Caco-2 (cell line): Measurements from ENCODE around the gene PVALB. TPM values are rescaled to one million over a fixed set of nuclear protein-coding genes. Genes with fewer than 3 reads are reported as not detected.

Experiments used
- BruUV-seq: library from RNA; stranded (reverse); fragments of 400-500 nt; replicated peaks from 2 replicates; lab custom pipeline; 2021; lab: Mats Ljungman, UMichigan
- CTCF ChIA-PET: fragments of 300-600 bp; sonication (Branson Sonifier 250); formaldehyde crosslinking; loops from one replicate; lab custom pipeline; 2022; ENCODE audit warnings: antibody characterized with exemption; lab: Charles Lee
- POLR2A ChIA-PET: fragments of 300-600 bp; sonication (Branson Sonifier 250); formaldehyde crosslinking; loops from one replicate; lab custom pipeline; 2022; ENCODE audit warnings: antibody characterized with exemption; lab: Charles Lee
- DNase-seq, 2 experiments: peaks; one replicate each; pipeline versions ENCODE4 v3.0.0 to v3.0.0-alpha.2; 2020 to 2022
- H3K27me3 ChIP-seq: replicated peaks from 2 replicates; pipeline ENCODE4 v1.6.0; 2011; ENCODE audit warnings: low read length; ENCODE audit not compliant: control insufficient read depth, insufficient read depth
- H3K36me3 ChIP-seq: 2 replicates; pipeline ENCODE4 v1.5.1; 2011; ENCODE audit warnings: low read length; ENCODE audit not compliant: control insufficient read depth, insufficient read depth
- H3K4me1 ChIP-seq: fragments of 250-450 bp; sonication (Bioruptor Pico); 2 replicates; pipeline ENCODE4 v1.5.1; 2020; ENCODE audit warnings: mild to moderate bottlenecking
- H3K4me3 ChIP-seq: 2 replicates; pipeline ENCODE4 v1.5.1; 2011; ENCODE audit warnings: low read depth, mild to moderate bottlenecking, control low read depth, low read length
- H3K9me3 ChIP-seq: fragments of 250-450 bp; sonication (Bioruptor Pico); 2 replicates; pipeline ENCODE4 v1.5.1; 2020; ENCODE audit warnings: mild to moderate bottlenecking, moderate library complexity
- H3K27ac Mint-ChIP-seq: one replicate; pipeline ENCODE4 v1.8.0; 2022; ENCODE audit warnings: mixed read lengths; ENCODE audit not compliant: unreplicated experiment
- H3K27me3 Mint-ChIP-seq: one replicate; pipeline ENCODE4 v1.8.0; 2022; ENCODE audit warnings: mixed read lengths; ENCODE audit not compliant: insufficient read depth, unreplicated experiment
- H3K36me3 Mint-ChIP-seq: one replicate; pipeline ENCODE4 v1.8.0; 2022; ENCODE audit warnings: mild to moderate bottlenecking, mixed read lengths; ENCODE audit not compliant: insufficient read depth, unreplicated experiment
- H3K4me1 Mint-ChIP-seq: one replicate; pipeline ENCODE4 v1.8.0; 2022; ENCODE audit warnings: low read depth, mixed read lengths; ENCODE audit not compliant: unreplicated experiment
- H3K4me3 Mint-ChIP-seq: one replicate; pipeline ENCODE4 v1.8.0; 2022; ENCODE audit warnings: mild to moderate bottlenecking, moderate library complexity, mixed read lengths; ENCODE audit not compliant: unreplicated experiment
- H3K9me3 Mint-ChIP-seq: one replicate; pipeline ENCODE4 v1.8.0; 2022; ENCODE audit warnings: mixed read lengths; ENCODE audit not compliant: unreplicated experiment
- intact Hi-C: fragments of 100-400 bp; cut with micrococcal nuclease; formaldehyde crosslinking; loops from one replicate; pipeline ENCODE4 v1.10.0; 2022; ENCODE audit not compliant: unreplicated experiment
- total RNA-seq: library from RNA; stranded (reverse); gene quantifications from 2 replicates; pipeline ENCODE4 v1.2.3, GENCODE V29; 2022
- TF ChIP-seq, protein P1 (sequence below), 2 experiments: fragments of 200-600 bp in 1 of 2; IDR thresholded peaks; 1 replicate in 1 of 2; 2 replicates in 1 of 2; pipeline versions ENCODE4 v1.5.1 to v1.8.0; 2011 to 2022; ENCODE audit warnings: antibody characterized with exemption in 1 of 2, control low read depth in 1 of 2, inconsistent platforms in 1 of 2, low read depth in 1 of 2, low read length in 1 of 2, mild to moderate bottlenecking in 1 of 2, moderate library complexity in 1 of 2; ENCODE audit not compliant: insufficient read depth in 1 of 2, severe bottlenecking in 1 of 2, unreplicated experiment in 1 of 2

Gene PVALB
- total RNA-seq, 1 experiment from 2014 or later: not detected

DNA sequence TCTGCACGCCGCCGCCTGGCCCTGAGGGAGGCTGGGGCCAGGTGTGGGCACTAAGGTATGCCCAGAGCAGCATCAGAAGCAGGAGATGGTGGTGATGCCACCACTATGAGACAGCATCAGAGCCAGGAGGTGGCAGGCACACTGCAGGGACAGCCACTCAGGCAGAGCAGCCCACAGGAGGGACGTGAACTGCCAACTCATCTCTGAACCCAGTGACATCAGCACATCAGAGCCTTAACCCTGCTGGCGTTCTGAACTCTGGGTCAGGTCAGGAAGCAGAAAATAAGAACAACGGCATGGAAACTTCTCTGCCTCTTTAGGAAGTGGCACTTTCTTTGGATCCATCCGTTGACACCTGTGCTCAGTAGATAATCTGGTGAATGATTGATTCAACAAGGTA is 26.2 kb downstream of the PVALB start:
- Mint-ChIP-seq H3K4me1 (no peaks in the 10 kb centered on the region), H3K9me3 (no peaks in the 10 kb centered on the region), H3K36me3 (no peaks in the 10 kb centered on the region), H3K27ac (no peak overlapping the region), H3K27me3 (peaks cover 28% of the 10 kb centered on the region), H3K4me3 (no peak overlapping the region)
- intact Hi-C loops: no loop called here
- Histone ChIP-seq H3K36me3 (no peaks in the 10 kb centered on the region), H3K4me3 (no peak overlapping the region), H3K9me3 (no peaks in the 10 kb centered on the region), H3K27me3 (no peaks in the 10 kb centered on the region; the same call in none of the 2 replicates), H3K4me1 (no peaks in the 10 kb centered on the region)
- ChIA-PET CTCF (no interaction called here), POLR2A (no interaction called here)
- TF ChIP-seq, protein P1, sequence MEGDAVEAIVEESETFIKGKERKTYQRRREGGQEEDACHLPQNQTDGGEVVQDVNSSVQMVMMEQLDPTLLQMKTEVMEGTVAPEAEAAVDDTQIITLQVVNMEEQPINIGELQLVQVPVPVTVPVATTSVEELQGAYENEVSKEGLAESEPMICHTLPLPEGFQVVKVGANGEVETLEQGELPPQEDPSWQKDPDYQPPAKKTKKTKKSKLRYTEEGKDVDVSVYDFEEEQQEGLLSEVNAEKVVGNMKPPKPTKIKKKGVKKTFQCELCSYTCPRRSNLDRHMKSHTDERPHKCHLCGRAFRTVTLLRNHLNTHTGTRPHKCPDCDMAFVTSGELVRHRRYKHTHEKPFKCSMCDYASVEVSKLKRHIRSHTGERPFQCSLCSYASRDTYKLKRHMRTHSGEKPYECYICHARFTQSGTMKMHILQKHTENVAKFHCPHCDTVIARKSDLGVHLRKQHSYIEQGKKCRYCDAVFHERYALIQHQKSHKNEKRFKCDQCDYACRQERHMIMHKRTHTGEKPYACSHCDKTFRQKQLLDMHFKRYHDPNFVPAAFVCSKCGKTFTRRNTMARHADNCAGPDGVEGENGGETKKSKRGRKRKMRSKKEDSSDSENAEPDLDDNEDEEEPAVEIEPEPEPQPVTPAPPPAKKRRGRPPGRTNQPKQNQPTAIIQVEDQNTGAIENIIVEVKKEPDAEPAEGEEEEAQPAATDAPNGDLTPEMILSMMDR (IDR thresholded peaks at IDR 0.05; ENCODE audit: insufficient read depth in 1 of 2, low read depth in 1 of 2, low read length in 1 of 2, severe bottlenecking in 1 of 2, unreplicated experiment in 1 of 2): no peak
- no TSS peak for BruUV-seq
- DNase-seq: no peak

DNA sequence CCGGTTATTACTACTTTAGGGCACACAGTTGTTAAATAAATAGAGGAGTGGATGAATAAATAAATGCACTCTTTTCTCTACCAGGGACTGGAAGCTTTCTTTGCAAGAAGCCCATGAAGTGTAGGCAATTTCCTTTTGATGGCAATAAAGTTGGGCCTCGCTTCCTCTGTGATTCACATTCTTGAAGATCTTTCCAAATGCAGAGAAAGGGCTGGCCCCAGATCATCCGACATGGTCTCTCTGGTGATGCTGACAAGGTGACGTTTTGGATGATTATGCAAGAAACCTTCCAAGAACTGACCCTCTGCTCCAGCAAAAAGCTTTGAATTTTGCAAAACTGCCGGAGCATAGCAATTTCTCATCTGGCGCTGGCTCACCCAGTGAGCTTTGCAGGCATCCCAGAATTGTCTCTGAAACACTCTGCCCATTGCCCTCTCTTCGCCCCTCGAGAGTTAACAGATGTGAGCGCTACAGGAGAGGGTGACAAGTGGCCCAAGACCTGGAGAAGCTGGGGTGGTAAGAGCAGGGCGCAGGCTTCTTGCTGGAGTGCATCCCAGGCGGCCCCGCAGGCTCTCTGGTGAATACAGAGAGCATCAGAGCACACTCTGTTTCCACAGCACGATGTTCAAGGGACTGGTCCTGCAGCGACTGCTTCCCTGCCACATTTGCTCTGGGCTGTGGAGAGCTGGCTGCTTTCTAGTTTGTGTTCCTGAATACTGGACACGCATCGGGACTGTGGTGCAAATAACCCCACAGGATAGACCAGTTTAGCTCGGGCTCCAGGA is 29.4 kb downstream of the PVALB start:
- Mint-ChIP-seq H3K27me3 (peaks cover 43% of the 10 kb centered on the region), H3K27ac (no peak overlapping the region), H3K36me3 (no peaks in the 10 kb centered on the region), H3K4me3 (no peak overlapping the region), H3K4me1 (no peaks in the 10 kb centered on the region), H3K9me3 (no peaks in the 10 kb centered on the region)
- no peak for DNase-seq
- TF ChIP-seq, protein P1 (IDR thresholded peaks at IDR 0.05; ENCODE audit: insufficient read depth in 1 of 2, low read depth in 1 of 2, low read length in 1 of 2, severe bottlenecking in 1 of 2, unreplicated experiment in 1 of 2): no peak
- ChIA-PET POLR2A (interaction anchor here (0.9 kb wide), 1 partner anchor 258 kb away, joined by 3 read pairs; the partner anchor contains the start of gene EIF3D), CTCF (interaction anchor here (0.8 kb wide), 1 partner anchor 69 kb away, joined by 3 read pairs; no protein-coding TSS in a partner anchor)
- intact Hi-C loops: no loop called here
- H3K27me3 ChIP-seq: no peaks in the 10 kb centered on the region; the same call in none of the 2 replicates
- no peaks in the 10 kb centered on the region for H3K9me3 ChIP-seq
- no peaks in the 10 kb centered on the region for H3K36me3 ChIP-seq
- H3K4me1 ChIP-seq: no peaks in the 10 kb centered on the region
- H3K4me3 ChIP-seq: no peak overlapping the region
- no TSS peak for BruUV-seq

DNA sequence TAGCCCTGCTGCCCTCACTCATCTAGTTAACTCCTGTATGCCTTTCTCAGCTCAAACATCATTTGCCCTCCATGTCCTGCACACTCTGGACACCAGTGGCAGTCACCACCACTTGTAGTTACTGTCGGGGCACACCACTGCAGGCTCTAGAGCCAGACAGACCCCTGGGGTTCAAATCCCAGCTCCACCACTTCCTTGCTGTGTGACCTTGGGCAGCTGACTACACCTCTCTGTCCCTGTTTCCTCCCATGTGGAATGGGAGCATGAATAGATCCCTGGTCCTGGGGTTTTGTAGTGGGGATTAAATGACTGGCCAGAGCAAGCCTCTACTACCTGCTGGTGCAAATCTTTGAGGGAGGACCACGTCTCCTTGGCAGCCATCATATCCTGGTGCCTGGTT is 33.1 kb downstream of the PVALB start:
- Histone ChIP-seq H3K9me3 (no peaks in the 10 kb centered on the region), H3K4me1 (no peaks in the 10 kb centered on the region), H3K36me3 (no peaks in the 10 kb centered on the region), H3K27me3 (no peaks in the 10 kb centered on the region; the same call in 1 of the 2 replicates), H3K4me3 (no peak overlapping the region)
- intact Hi-C loops: no loop called here
- H3K9me3 Mint-ChIP-seq: no peaks in the 10 kb centered on the region
- H3K36me3 Mint-ChIP-seq: no peaks in the 10 kb centered on the region
- no peak overlapping the region for H3K27ac Mint-ChIP-seq
- no TSS peak for BruUV-seq
- TF ChIP-seq, protein P1 (IDR thresholded peaks at IDR 0.05; ENCODE audit: insufficient read depth in 1 of 2, low read depth in 1 of 2, low read length in 1 of 2, severe bottlenecking in 1 of 2, unreplicated experiment in 1 of 2): no peak
- ChIA-PET POLR2A (no interaction called here), CTCF (no interaction called here)
- no peaks in the 10 kb centered on the region for H3K4me1 Mint-ChIP-seq
- peaks cover 36% of the 10 kb centered on the region for H3K27me3 Mint-ChIP-seq
- no peak for DNase-seq
- H3K4me3 Mint-ChIP-seq: no peak overlapping the region
